Transverse colon (tissue), 4 donors: ENCODE data around the gene OSBPL6. TPM values are rescaled to one million over a fixed set of nuclear protein-coding genes. Genes with fewer than 3 reads are reported as not detected.
A peak's percentile ranks its signal among the peaks of the same experiment; 100 is the strongest.

Source experiments
- DNase-seq: peaks from one replicate; pipeline ENCODE4 v3.0.0-alpha.2; 2019
- H3K27ac ChIP-seq, 4 donors: fragments of 200-600 bp; sonication (generic); 2 replicates each; pipeline ENCODE4 v1.5.1; 2016 to 2018; ENCODE audit warnings: inconsistent platforms in 4 of 4
- H3K27me3 ChIP-seq: fragments of 200-600 bp; sonication (generic); 2 replicates; pipeline ENCODE4 v1.5.1; 2017; ENCODE audit warnings: inconsistent platforms
- H3K36me3 ChIP-seq, 4 donors: fragments of 200-600 bp; sonication (generic); 2 replicates each; pipeline ENCODE4 v1.5.1; 2017 to 2019; ENCODE audit warnings: inconsistent platforms in 4 of 4
- H3K4me1 ChIP-seq, 4 donors: fragments of 200-600 bp; sonication (generic); 2 replicates each; pipeline ENCODE4 v1.5.1; 2017 to 2020; ENCODE audit warnings: inconsistent platforms in 4 of 4
- H3K4me3 ChIP-seq, 4 donors: fragments of 200-600 bp; sonication (generic); 1 replicate in 1 of 4; 2 replicates in 3 of 4; pipeline versions ENCODE4 v1.5.1 to v1.6.1; 2017 to 2019; ENCODE audit warnings: inconsistent platforms in 4 of 4
- H3K9me3 ChIP-seq, 2 donors: fragments of 200-600 bp; sonication (generic); 2 replicates each; pipeline ENCODE4 v1.5.1; 2017 to 2019; ENCODE audit warnings: inconsistent platforms in 2 of 2
- EP300 ChIP-seq: sonication (generic); formaldehyde crosslinking; IDR thresholded peaks from one replicate; pipeline ENCODE4 v1.6.1; 2017; ENCODE audit warnings: antibody characterized with exemption, low read depth
- POLR2A ChIP-seq: fragments of 450-650 bp; IDR thresholded peaks from one replicate; pipeline ENCODE4 v1.6.1; 2016; ENCODE audit warnings: antibody characterized with exemption, mild to moderate bottlenecking, moderate library complexity
- POLR2AphosphoS5 ChIP-seq, 3 donors: sonication (generic); formaldehyde crosslinking; IDR thresholded peaks; one replicate each; pipeline ENCODE4 v1.6.1; 2016; ENCODE audit warnings: antibody characterized with exemption in 3 of 3
- WGBS, 2 donors: methylation state at CpG; one replicate each; pipeline ENCODE4 v1.1.5; 2018; ENCODE audit warnings: low coverage in 1 of 2; 5-methylcytosine and 5-hydroxymethylcytosine counted together
- in situ Hi-C, 4 donors: fragments of 200-750 bp; cut with MboI; loops; one replicate each; pipeline versions ENCODE4 v1.15.0 to v1.15.1; 2017; ENCODE audit warnings: low sequenced_read_pairs in 3 of 4, low pct_ligation_motif_present in 1 of 4, low pct_unique_long_range_greater_than_20kb in 1 of 4
- intact Hi-C: fragments of 100-400 bp; cut with DNase I; formaldehyde crosslinking; loops from one replicate; pipeline ENCODE4 v1.15.1; 2023; ENCODE audit warnings: low total_unique reads
- total RNA-seq, 4 donors: library from RNA; depleted of rRNA; stranded (reverse); fragments of >200 nt; gene quantifications; one replicate each; pipeline ENCODE4 v1.1.0, GENCODE V29; 2016
- TF ChIP-seq, protein P1 (sequence below), 5 experiments: fragments of 200-600 bp in 3 of 5; fragments of 450-650 bp in 2 of 5; sonication (generic) in 3 of 5; IDR thresholded peaks; 1 replicate in 2 of 5; 2 replicates in 3 of 5; pipeline ENCODE4 v1.5.1; 2016 to 2017; ENCODE audit warnings: antibody characterized with exemption in 5 of 5, inconsistent platforms in 3 of 5, mild to moderate bottlenecking in 2 of 5, moderate library complexity in 1 of 5

Gene OSBPL6
- total RNA-seq, 4 donors from 2014 or later = 0.95 to 4.0 (median 2.5) TPM

GRCh38 chr2:178452334-178452733, 258.0 kb downstream of the OSBPL6 start:
- no peaks in the 10 kb centered on the region for H3K9me3 ChIP-seq
- intact Hi-C loops (no loop called here), in situ Hi-C loops (no loop called here)
- no peaks in the 10 kb centered on the region for H3K27me3 ChIP-seq
- WGBS, 2 donors = 95 to 96% methylated on average over 2 of the region's 2 CpGs
- no peak for DNase-seq
- H3K36me3 ChIP-seq = peaks cover 0 to 2% (median 0%) of the 10 kb centered on the region in 4 donors
- TF ChIP-seq EP300 (no peak), POLR2AphosphoS5 (IDR thresholded peaks at IDR 0.05) (no peak), POLR2A (no peak)
- TF ChIP-seq, protein P1, sequence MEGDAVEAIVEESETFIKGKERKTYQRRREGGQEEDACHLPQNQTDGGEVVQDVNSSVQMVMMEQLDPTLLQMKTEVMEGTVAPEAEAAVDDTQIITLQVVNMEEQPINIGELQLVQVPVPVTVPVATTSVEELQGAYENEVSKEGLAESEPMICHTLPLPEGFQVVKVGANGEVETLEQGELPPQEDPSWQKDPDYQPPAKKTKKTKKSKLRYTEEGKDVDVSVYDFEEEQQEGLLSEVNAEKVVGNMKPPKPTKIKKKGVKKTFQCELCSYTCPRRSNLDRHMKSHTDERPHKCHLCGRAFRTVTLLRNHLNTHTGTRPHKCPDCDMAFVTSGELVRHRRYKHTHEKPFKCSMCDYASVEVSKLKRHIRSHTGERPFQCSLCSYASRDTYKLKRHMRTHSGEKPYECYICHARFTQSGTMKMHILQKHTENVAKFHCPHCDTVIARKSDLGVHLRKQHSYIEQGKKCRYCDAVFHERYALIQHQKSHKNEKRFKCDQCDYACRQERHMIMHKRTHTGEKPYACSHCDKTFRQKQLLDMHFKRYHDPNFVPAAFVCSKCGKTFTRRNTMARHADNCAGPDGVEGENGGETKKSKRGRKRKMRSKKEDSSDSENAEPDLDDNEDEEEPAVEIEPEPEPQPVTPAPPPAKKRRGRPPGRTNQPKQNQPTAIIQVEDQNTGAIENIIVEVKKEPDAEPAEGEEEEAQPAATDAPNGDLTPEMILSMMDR (IDR thresholded peaks at IDR 0.05) = no peak
- H3K4me3 ChIP-seq = peak overlapping the region in 1 of 4 donors; percentile 73
- H3K27ac ChIP-seq = peak overlapping the region; percentile 95 to 100 (median 96)
- H3K4me1 ChIP-seq = peaks cover 6 to 31% (median 22%) of the 10 kb centered on the region in 4 donors

Other genes starting within 250 kb of the OSBPL6 start
- gene PDE11A, start 121.7 kb upstream of the OSBPL6 start, total RNA-seq = 1 to 10 TPM in 2 of 4 donors, under 1 TPM in 1, not detected in 1; 0.37 to 1.2 (median 1.1) TPM
- gene RBM45, start 82.1 kb upstream of the OSBPL6 start, total RNA-seq = 10 to 100 TPM in 3 of 4 donors, 1 to 10 TPM in 1; 6.4 to 20.3 (median 14.9) TPM